ENCODE measurements around the gene AP2A2.

Gene AP2A2

GRCh38 chr11:996681-997080, 71.0 kb downstream of the AP2A2 start:
- DNase-seq = peak in 1 of 2 donors; percentile 26

- DNase-seq = no peak
These were observed 72.2 kb downstream of the AP2A2 start for GRCh38 chr11:997907-998306.

- no peak for DNase-seq
These were observed 73.3 kb downstream of the AP2A2 start for GRCh38 chr11:999009-999408.

- no peak for DNase-seq
These were observed 74.9 kb downstream of the AP2A2 start for GRCh38 chr11:1000357-1001278.

GRCh38 chr11:1001617-1002405, 76.1 kb downstream of the AP2A2 start:
- no peak for DNase-seq

- no peak for DNase-seq
These were observed 76.8 kb downstream of the AP2A2 start for GRCh38 chr11:1002406-1002984.

GRCh38 chr11:1003159-1003558, 77.5 kb downstream of the AP2A2 start:
- DNase-seq = no peak

GRCh38 chr11:1005928-1006327, 80.3 kb downstream of the AP2A2 start:
- no peak for DNase-seq

- DNase-seq = no peak
These were observed 81.1 kb downstream of the AP2A2 start for GRCh38 chr11:1006762-1007161.

- DNase-seq = no peak
These were observed 81.6 kb downstream of the AP2A2 start for GRCh38 chr11:1007279-1007678.

GRCh38 chr11:1008001-1008802, 82.5 kb downstream of the AP2A2 start:
- no peak for DNase-seq

- no peak for DNase-seq
These were observed 83.1 kb downstream of the AP2A2 start for GRCh38 chr11:1008803-1009145.

GRCh38 chr11:1009371-1009770, 83.7 kb downstream of the AP2A2 start:
- no peak for DNase-seq

- no peak for DNase-seq
These were observed 84.3 kb downstream of the AP2A2 start for GRCh38 chr11:1009991-1010390.

GRCh38 chr11:1010551-1011319, 85.1 kb downstream of the AP2A2 start:
- no peak for DNase-seq

GRCh38 chr11:1011320-1011698, 85.6 kb downstream of the AP2A2 start:
- DNase-seq = no peak

GRCh38 chr11:1012291-1012690, 86.6 kb downstream of the AP2A2 start:
- DNase-seq = no peak

GRCh38 chr11:1012740-1013630, 87.3 kb downstream of the AP2A2 start:
- DNase-seq = no peak

GRCh38 chr11:1013631-1013935, 87.9 kb downstream of the AP2A2 start:
- no peak for DNase-seq

- DNase-seq = no peak
These were observed 88.6 kb downstream of the AP2A2 start for GRCh38 chr11:1014276-1014675.

- no peak for DNase-seq
These were observed 89.4 kb downstream of the AP2A2 start for GRCh38 chr11:1015064-1015463.

Measured in inflammatory macrophage (primary cell).